ENCODE results near the gene VSIR. TPM values are rescaled to one million over a fixed set of nuclear protein-coding genes. Genes with fewer than 3 reads are reported as not detected.
A peak's percentile ranks its signal among the peaks of the same experiment; 100 is the strongest.

Gene VSIR
- total and polyA plus RNA-seq, 9 of the 15 experiments (the other 6 are each of a cell fraction or from before 2014, with no cell fraction given) = 0.14 to 20.5 (median 9.3) TPM

- Histone ChIP-seq H4K20me1 (replicated peaks; ENCODE audit: control insufficient read depth, insufficient read depth, low read length) (no peaks in the 10 kb centered on the region), H3K27ac (ENCODE audit: extremely low read depth, low read depth, low read length) (peak overlapping the region; percentile 67; the same call in 2 of the 3 replicates), H3K4me2 (ENCODE audit: insufficient read depth, low read length) (peak overlapping the region; percentile 64), H3K9me1 (ENCODE audit: control insufficient read depth, insufficient read depth, low read length) (peaks cover 8% of the 10 kb centered on the region), H3K79me2 (ENCODE audit: control insufficient read depth, insufficient read depth, low read length) (no peaks in the 10 kb centered on the region), H3K36me3 (ENCODE audit: control insufficient read depth, insufficient read depth, low read length) (no peaks in the 10 kb centered on the region), H3K9me3 (replicated peaks; ENCODE audit: control insufficient read depth, insufficient read depth, low read depth, low read length) (no peaks in the 10 kb centered on the region), H3K4me1 (replicated peaks in 1 of 2; ENCODE audit: control insufficient read depth in 2 of 2, insufficient read depth in 2 of 2, low read length in 2 of 2) (peaks cover 22 to 26% of the 10 kb centered on the region in 2 experiments), H3K4me3 (no peak overlapping the region), H3K27me3 (ENCODE audit: control insufficient read depth in 2 of 2, insufficient read depth in 2 of 2, low read length in 2 of 2) (peaks cover 7 to 9% of the 10 kb centered on the region in 2 experiments; a peak in 4 of 5 replicates), H2AFZ (ENCODE audit: low read depth, low read length) (peak overlapping the region; percentile 80), H3K9ac (ENCODE audit: insufficient read depth in 1 of 2, low read depth in 2 of 2, low read length in 2 of 2) (peak overlapping the region; percentile 3 to 13; a peak in 3 of 4 replicates)
- ChIA-PET POLR2A (interaction anchor here (0.5 to 1.0 kb wide), 4 partner anchors 22 to 526 kb away, joined by 3 to 4 read pairs (median 4); no protein-coding TSS in a partner anchor), CTCF (ENCODE audit: low intra/inter-chr PET ratio) (no interaction called here)
- DNase-seq (ENCODE audit: extremely low read depth in 1 of 4, low spot score in 3 of 4) (peak; percentile 70 to 92 (median 76)), FAIRE-seq (peak; percentile 97), ATAC-seq (peak; percentile 88)
- WGBS (ENCODE audit: insufficient coverage, low coverage, missing lambda C conversion rate) = 5% methylated on average over 10 of the region's 10 CpGs
- no TSS peak for BruUV-seq (replicated peaks)
- intact Hi-C loops (cut with micrococcal nuclease) (no loop called here), in situ Hi-C loops (cut with MboI) (no loop called here)
- TF ChIP-seq ZNF785 (CRISPR knock-in tag; IDR thresholded peaks at IDR 0.05) = no peak
- TF ChIP-seq ZNF584 (CRISPR knock-in tag; IDR thresholded peaks at IDR 0.05; ENCODE audit: low read depth) = peak; percentile 95
- TF ChIP-seq CREM (IDR thresholded peaks at IDR 0.05; ENCODE audit: low read depth) = peak; percentile 71; the same call in 1 of the 2 replicates
- TF ChIP-seq NR2C2 (CRISPR knock-in tag; IDR thresholded peaks at IDR 0.05) = no peak
- peak; percentile 68; the same call in 1 of the 2 replicates for TF ChIP-seq NR2C2 (tag; IDR thresholded peaks at IDR 0.05)
- TF ChIP-seq ZFP1 (CRISPR knock-in tag; IDR thresholded peaks at IDR 0.05) = no peak
- no peak for TF ChIP-seq FOXK1 (CRISPR knock-in tag; IDR thresholded peaks at IDR 0.05; ENCODE audit: borderline replicate concordance)
- no peak for TF ChIP-seq IRF1 (CRISPR knock-in tag; IDR thresholded peaks at IDR 0.05; ENCODE audit: borderline replicate concordance)
- peak; percentile 86 for TF ChIP-seq STAT5A (IDR thresholded peaks at IDR 0.05; ENCODE audit: borderline replicate concordance, low read length)
- no peak for TF ChIP-seq PATZ1 (CRISPR knock-in tag; IDR thresholded peaks at IDR 0.05; ENCODE audit: borderline replicate concordance)
- no peak for TF ChIP-seq ZKSCAN1 (IDR thresholded peaks at IDR 0.05; ENCODE audit: low read depth, low read length)
- no peak for TF ChIP-seq HSF4 (CRISPR knock-in tag; IDR thresholded peaks at IDR 0.05; ENCODE audit: borderline replicate concordance)
- TF ChIP-seq ZBTB26 (CRISPR knock-in tag; IDR thresholded peaks at IDR 0.05) = no peak
- peak; percentile 91 for TF ChIP-seq POLR2AphosphoS5 (IDR thresholded peaks at IDR 0.05; ENCODE audit: control insufficient read depth, insufficient read depth, low read depth, low read length)
- no peak for TF ChIP-seq MAFG (tag; conservative IDR thresholded peaks at IDR 0.05)
- no peak for TF ChIP-seq ZNF347 (CRISPR knock-in tag; IDR thresholded peaks at IDR 0.05; ENCODE audit: low read depth)
- no peak for TF ChIP-seq ZFP36 (IDR thresholded peaks at IDR 0.05; ENCODE audit: low read depth, low read length, partially characterized antibody)
- TF ChIP-seq NONO (IDR thresholded peaks at IDR 0.05; ENCODE audit: low read depth in 2 of 2, low read length in 1 of 2) = no peak
These were observed 24.4 kb upstream of the VSIR start for GRCh38 chr10:71797533-71798307.
